ENCODE measurements around the gene ZDHHC19. TPM values are rescaled to one million over a fixed set of nuclear protein-coding genes. Genes with fewer than 3 reads are reported as not detected.

The ZDHHC19 gene
- total RNA-seq, 2 donors from 2014 or later = not detected

- no peaks in the 10 kb centered on the region for H3K36me3 ChIP-seq
- intact Hi-C loops (cut with DNase I) = no loop called here
- no peaks in the 10 kb centered on the region for H3K9me3 ChIP-seq
- no peak for DNase-seq
- H3K27ac ChIP-seq = no peak overlapping the region
- H3K27me3 ChIP-seq = no peaks in the 10 kb centered on the region
- no peak overlapping the region for H3K4me3 ChIP-seq
- peaks cover 15% of the 10 kb centered on the region for H3K4me1 ChIP-seq
- no peak overlapping the region for H3K9ac ChIP-seq (ENCODE audit: low read depth in 2 of 2, low read length in 2 of 2)
- TF ChIP-seq CTCF (IDR thresholded peaks at IDR 0.05) = no peak
Measured at GRCh38 chr3:196162679-196163078, 48.5 kb downstream of the ZDHHC19 start.

- intact Hi-C loops (cut with DNase I) = no loop called here
- no peak overlapping the region for H3K27ac ChIP-seq
Measured at GRCh38 chr3:196159952-196160804, 51.0 kb downstream of the ZDHHC19 start.

GRCh38 chr3:196159526-196159925 is 51.7 kb downstream of the ZDHHC19 start:
- no peaks in the 10 kb centered on the region for H3K36me3 ChIP-seq
- TF ChIP-seq CTCF (IDR thresholded peaks at IDR 0.05) = no peak
- H3K9me3 ChIP-seq = no peaks in the 10 kb centered on the region
- intact Hi-C loops (cut with DNase I) = no loop called here
- peaks cover 15% of the 10 kb centered on the region for H3K4me1 ChIP-seq
- no peaks in the 10 kb centered on the region for H3K27me3 ChIP-seq
- no peak overlapping the region for H3K4me3 ChIP-seq
- H3K27ac ChIP-seq = no peak overlapping the region
- no peak for DNase-seq
- peak overlapping the region in 1 of 2 donors; percentile 60 for H3K9ac ChIP-seq (ENCODE audit: low read depth in 2 of 2, low read length in 2 of 2)

More at GRCh38 chr3:196159952-196160804, 51.0 kb downstream of the ZDHHC19 start:
- no peaks in the 10 kb centered on the region for H3K27me3 ChIP-seq
- H3K36me3 ChIP-seq = no peaks in the 10 kb centered on the region
- H3K9ac ChIP-seq (ENCODE audit: low read depth in 2 of 2, low read length in 2 of 2) = peak overlapping the region; percentile 2 to 60
- H3K4me3 ChIP-seq = no peak overlapping the region
- H3K4me1 ChIP-seq = peaks cover 15% of the 10 kb centered on the region
- TF ChIP-seq CTCF (IDR thresholded peaks at IDR 0.05) = no peak
- no peaks in the 10 kb centered on the region for H3K9me3 ChIP-seq
- peak; percentile 69 for DNase-seq

- Histone ChIP-seq H3K4me1 (peaks cover 7% of the 10 kb centered on the region), H3K27ac (no peak overlapping the region), H3K27me3 (no peaks in the 10 kb centered on the region), H3K36me3 (no peaks in the 10 kb centered on the region), H3K9me3 (no peaks in the 10 kb centered on the region), H3K4me3 (no peak overlapping the region), H3K9ac (ENCODE audit: low read depth in 2 of 2, low read length in 2 of 2) (no peak overlapping the region)
- DNase-seq = no peak
- TF ChIP-seq CTCF (IDR thresholded peaks at IDR 0.05) = no peak
- intact Hi-C loops (cut with DNase I) = no loop called here
Measured at GRCh38 chr3:196156160-196156559, 55.0 kb downstream of the ZDHHC19 start.

GRCh38 chr3:196150481-196150880 is 60.7 kb downstream of the ZDHHC19 start:
- Histone ChIP-seq H3K9ac (ENCODE audit: low read depth in 2 of 2, low read length in 2 of 2) (no peak overlapping the region), H3K36me3 (no peaks in the 10 kb centered on the region), H3K4me1 (no peaks in the 10 kb centered on the region), H3K27me3 (no peaks in the 10 kb centered on the region), H3K27ac (no peak overlapping the region), H3K4me3 (no peak overlapping the region), H3K9me3 (no peaks in the 10 kb centered on the region)
- intact Hi-C loops (cut with DNase I) = no loop called here
- no peak for TF ChIP-seq CTCF (IDR thresholded peaks at IDR 0.05)
- no peak for DNase-seq
